ENCODE results near the gene ROR2. TPM values are rescaled to one million over a fixed set of nuclear protein-coding genes. Genes with fewer than 3 reads are reported as not detected.

Gene ROR2
- total RNA-seq, 1 experiment from 2014 or later, result 2.7 TPM

DNA sequence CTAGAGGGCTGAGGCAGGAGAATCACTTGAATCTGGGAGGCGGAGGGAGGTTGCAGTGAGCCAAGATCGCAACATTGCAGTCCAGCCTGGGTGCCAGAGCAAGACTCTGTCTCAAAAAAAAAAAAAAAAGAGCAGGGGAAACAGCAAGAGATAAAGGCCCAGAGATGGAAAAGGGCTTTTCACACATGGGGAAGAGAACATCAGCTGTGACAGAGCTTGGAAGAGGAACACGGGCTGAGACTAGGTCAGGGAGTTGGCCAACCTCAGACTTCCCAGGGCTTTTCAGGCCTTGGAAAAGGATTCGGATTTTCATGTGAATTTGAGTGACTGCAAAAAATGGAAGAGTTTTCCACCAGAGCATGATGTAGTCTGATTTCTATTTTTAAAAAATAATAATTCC is 294.4 kb downstream of the ROR2 start:
- Histone ChIP-seq H3K56ac (ENCODE audit: insufficient read length, low read depth, low read length) (no peak overlapping the region), H3K27ac (ENCODE audit: insufficient read length, low read depth, low read length) (no peak overlapping the region), H2BK20ac (ENCODE audit: low read depth, low read length, poor library complexity, severe bottlenecking) (no peak overlapping the region), H3K18ac (ENCODE audit: insufficient read length, low read depth, low read length) (no peak overlapping the region), H3T11ph (ENCODE audit: low read length) (no peak overlapping the region), H3K4ac (ENCODE audit: low read depth, low read length) (no peak overlapping the region), H3K27me3 (ENCODE audit: insufficient read depth, low read length) (no peaks in the 10 kb centered on the region), H3K9me3 (ENCODE audit: control insufficient read depth, low read depth, low read length) (no peaks in the 10 kb centered on the region), H3K4me2 (ENCODE audit: insufficient read depth, insufficient read length, low read length) (no peak overlapping the region), H2AK5ac (ENCODE audit: insufficient read length, low read length) (no peak overlapping the region), H3K79me1 (ENCODE audit: insufficient read depth, low read depth, low read length, poor library complexity, severe bottlenecking) (no peaks in the 10 kb centered on the region), H3K9ac (ENCODE audit: extremely low read depth, insufficient read length, low read length) (no peak overlapping the region), H3K14ac (ENCODE audit: insufficient read depth, low read length) (no peak overlapping the region), H4K5ac (ENCODE audit: insufficient read length, low read depth, low read length) (no peak overlapping the region), H4K91ac (ENCODE audit: insufficient read length, low read depth, low read length) (no peak overlapping the region), H2BK120ac (ENCODE audit: low read depth, low read length, poor library complexity, severe bottlenecking) (no peak overlapping the region), H3K4me1 (ENCODE audit: insufficient read depth, low read length) (no peaks in the 10 kb centered on the region), H3K79me2 (ENCODE audit: insufficient read depth, low read length) (no peaks in the 10 kb centered on the region), H2BK15ac (ENCODE audit: low read depth, low read length) (no peak overlapping the region), H3K23me2 (ENCODE audit: insufficient read length, low read depth, low read length, poor library complexity, severe bottlenecking) (no peaks in the 10 kb centered on the region), H2BK12ac (ENCODE audit: insufficient read length, low read depth, low read length) (no peak overlapping the region), H3K23ac (ENCODE audit: insufficient read length, low read depth, low read length) (no peak overlapping the region), H2BK5ac (ENCODE audit: insufficient read length, low read length) (no peak overlapping the region), H4K8ac (replicated peaks; ENCODE audit: insufficient read length, low read depth, low read length) (no peak overlapping the region), H4K20me1 (ENCODE audit: control insufficient read depth, insufficient read depth, insufficient read length) (no peaks in the 10 kb centered on the region), H2AFZ (ENCODE audit: low read length) (no peak overlapping the region)
- no peak for TF ChIP-seq CTCF (conservative IDR thresholded peaks at IDR 0.05)
- DNase-seq, result no peak
- peaks cover 3% of the 10 kb centered on the region; the same call in 1 of the 2 replicates for H3K27me3 Mint-ChIP-seq (ENCODE audit: low read depth)
- no peak overlapping the region for H3K27ac Mint-ChIP-seq
- H3K9me3 Mint-ChIP-seq, result no peaks in the 10 kb centered on the region
- H3K36me3 Mint-ChIP-seq (ENCODE audit: insufficient read depth in 1 of 3, low read depth in 3 of 3), result no peaks in the 10 kb centered on the region; a peak in 1 of 7 replicates
- no peak overlapping the region; a peak in 1 of 5 replicates for H3K4me3 Mint-ChIP-seq
- no CpG with 5 or more reads among the region's 4 CpGs for WGBS (ENCODE audit: extremely low coverage, insufficient read length, low lambda C conversion rate)
- peaks cover 11 to 12% of the 10 kb centered on the region in 2 experiments for H3K4me1 Mint-ChIP-seq
